DMS153 treated with DMSO at 0.1 percent for 48 hours (cell line): ENCODE results near the gene RAD51B.

Source experiments
- DNase-seq: peaks from one replicate; lab custom pipeline; 2025; ENCODE audit not compliant: unreplicated experiment; lab: John Stamatoyannopoulos, UW

Gene RAD51B

DNA sequence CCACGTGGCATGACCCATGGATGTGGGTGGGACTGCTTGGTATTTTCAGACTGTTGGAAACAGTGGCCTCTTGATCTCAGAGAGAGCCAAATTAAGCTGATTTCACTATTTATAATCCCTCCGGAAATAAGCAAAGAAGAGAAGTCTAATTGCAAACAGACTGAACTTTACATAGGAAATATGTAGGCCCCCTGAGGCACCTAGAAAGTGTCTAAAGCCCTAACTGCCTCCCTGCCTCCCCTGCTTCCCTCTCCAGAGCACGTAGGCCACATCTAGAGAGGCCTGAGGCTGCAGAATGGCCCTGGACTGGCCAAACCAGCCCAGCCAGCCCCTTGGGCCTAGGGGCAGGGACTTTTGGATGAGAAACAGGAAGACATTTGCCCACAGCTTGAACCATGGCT is 849.5 kb downstream of the RAD51B start:
- no peak for DNase-seq

DNA sequence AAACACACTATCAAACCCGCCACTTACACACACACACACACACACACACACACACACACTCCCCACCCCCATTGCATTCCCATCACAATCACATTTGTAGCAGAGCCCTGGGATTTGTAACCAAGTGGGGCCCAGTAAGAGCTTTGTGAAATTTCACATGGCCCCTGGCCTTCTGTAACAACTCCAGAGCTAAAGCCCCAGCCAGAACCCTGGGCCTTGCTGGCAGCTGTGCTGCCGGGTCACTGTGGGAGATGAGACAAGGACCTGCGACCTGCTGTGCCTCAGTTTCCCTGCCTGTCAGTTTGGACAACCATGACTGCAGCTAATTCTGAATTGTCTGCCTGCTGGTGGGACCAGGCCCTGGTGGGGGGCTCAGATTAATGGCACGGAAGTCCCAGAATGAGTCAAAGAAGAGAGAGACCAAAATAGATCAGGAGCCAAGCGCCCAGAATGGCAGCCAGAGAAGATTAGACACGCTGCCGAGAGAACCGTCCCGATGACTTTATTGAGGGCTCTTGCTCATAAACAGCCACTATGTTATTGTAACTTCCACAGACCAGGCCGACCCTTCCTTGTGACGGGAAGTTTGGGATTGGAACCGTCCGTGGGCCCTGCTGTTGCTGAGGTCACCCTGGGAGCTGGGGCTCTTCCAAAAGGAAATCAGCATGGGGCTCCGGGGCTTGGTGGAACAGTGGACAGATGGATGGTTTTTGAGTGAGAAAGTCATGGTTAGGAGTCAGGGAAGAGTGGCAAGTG is 850.2 kb downstream of the RAD51B start:
- no peak for DNase-seq

DNA sequence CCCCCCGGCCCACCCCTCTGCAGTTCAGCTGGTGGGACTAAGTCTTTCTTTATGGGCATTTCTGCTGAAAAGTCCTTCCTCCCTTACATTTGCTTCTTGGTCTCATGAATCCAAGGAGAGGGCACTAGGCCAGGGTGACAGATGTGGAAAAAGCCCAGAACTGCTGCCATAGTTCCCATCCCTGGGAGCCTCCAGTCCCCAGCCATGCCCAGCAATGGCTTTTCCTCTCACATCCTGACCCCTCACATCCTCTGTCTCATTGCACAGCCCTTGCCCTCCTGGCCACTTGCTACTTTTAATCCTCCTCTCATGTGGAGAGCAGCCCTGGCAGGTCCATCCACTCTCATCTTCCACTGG is 850.8 kb downstream of the RAD51B start:
- DNase-seq, result no peak

DNA sequence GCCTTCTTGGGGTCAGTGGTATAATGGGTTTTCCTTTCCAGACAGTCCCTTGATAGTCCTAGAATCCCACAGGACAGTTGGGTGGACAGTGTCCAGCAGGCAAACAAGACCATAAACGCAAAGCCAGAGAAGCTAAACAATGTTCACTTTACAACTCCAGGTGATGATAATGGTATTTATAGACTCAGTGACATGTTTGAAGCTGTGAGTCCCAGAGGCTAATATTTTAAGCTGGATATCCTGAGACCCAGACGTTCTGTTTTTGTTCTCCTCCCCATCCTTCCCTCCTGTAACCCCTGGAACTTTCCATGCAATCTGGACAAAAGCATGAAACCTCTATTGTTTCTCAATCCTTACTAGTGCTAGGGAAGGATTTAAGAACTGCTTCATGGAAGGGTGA is 852.3 kb downstream of the RAD51B start:
- no peak for DNase-seq

DNA sequence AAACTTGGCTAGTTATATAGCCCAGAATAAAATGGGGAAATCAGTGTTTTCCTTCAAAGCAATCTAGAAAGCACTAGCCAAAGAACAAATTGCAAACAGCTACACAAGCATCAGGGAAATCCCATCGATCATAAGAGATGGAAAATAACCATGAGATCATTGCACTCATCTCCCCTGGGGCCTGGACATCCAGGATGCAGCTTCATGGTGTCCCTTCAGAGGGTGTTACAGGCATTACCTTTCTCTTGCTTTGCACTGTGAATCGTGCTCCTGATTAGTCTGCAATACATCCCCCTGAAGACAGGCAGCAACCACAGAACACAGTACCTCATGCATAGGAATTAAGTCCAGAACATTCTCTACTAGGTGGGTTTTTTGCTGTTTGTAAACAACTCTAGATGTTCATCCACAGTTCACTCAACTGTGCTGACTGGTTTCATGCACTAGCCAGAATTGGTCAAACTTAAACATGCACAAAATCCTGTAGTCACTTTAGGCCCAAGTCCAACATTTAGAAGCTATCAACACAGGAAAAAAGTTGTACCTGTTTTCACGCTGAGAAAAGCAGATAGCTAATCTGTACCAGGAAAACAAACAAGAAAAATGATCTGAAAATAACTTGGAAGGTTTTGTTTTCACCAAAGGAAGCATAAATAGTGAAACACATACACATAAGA is 853.2 kb downstream of the RAD51B start:
- no peak for DNase-seq

DNA sequence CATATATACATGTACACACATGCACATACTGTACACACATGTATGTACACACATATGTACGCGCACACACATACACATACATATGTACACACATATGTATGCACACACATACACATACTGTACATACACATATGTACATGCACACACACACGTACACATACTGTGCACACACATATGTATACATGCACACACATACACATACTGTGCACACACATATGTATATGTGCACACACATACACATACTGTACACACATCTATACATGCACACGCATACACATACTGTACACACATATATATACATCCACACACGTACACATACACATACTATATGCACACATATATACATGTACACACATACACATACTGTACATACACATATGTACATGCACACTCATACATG is 853.9 kb downstream of the RAD51B start:
- no peak for DNase-seq

DNA sequence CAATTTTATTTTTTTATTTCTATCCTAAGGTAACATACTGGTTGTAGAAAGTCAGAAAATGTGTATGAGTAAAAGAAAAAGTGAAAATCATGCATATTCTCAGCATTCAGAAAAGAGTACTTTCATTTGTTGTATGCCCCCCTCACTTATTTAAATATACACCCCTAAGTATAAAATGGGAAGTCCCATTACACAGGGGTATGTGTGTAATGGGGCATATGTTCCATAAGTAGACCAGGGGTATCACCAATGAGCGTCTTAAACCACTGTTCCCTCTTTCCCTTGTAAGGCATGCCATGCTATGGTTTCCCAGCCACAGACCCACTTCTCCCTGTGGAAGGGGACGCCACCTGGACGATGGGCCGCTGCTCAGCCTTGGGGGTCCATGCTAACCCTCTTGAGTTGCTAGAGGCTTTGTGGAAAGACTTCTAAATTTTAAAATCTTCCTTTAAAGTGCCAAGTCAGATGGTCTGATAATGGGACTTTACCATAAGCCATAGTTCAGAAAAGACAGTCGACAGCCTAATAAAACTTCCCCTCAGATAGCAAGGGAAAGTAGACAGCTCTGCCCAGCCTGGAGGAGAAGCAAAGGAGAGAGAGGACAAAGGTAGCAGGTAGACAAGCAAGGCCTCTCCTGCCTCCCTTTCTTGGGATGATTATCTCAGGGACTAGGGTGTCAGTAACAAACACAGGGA is 855.1 kb downstream of the RAD51B start:
- DNase-seq, result no peak

DNA sequence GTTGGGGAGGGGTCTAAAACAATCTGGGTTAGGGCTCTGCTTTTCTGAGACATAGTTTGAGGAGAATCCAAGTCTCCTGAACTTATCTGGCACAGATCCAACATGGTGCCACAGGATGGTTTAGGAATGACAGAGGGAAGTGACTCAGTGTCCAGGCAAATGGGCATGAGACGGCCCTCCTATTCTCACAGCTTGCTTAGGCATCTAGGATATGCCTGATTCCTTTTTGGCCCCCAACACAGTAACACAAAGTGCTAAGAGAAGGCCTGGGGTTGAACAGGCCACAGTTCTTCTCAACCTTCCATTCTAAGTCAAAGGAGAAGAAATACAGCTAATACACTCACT is 855.6 kb downstream of the RAD51B start:
- DNase-seq, result no peak

DNA sequence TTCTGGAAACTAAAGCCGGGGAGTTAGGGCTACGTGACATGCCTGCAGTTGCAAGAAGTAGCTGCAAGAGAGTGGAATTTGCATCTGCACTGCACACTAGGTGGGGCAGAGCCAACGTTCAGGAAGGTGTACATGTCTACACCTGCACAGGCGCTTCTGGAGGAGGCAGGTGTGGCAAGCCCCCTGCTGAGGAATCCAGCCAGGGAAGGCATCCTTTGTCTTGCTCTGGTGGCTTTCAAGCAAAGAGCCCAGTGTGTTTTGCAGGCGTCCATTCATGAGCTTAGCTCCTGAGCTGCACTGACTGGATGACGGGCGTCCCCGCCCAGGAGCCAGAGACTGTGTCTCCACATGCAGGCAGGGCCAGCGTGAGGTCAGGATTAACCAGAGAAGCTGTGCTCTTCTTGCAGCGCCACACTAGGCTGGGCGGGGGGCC is 856.9 kb downstream of the RAD51B start:
- DNase-seq, result peak; percentile 6

DNA sequence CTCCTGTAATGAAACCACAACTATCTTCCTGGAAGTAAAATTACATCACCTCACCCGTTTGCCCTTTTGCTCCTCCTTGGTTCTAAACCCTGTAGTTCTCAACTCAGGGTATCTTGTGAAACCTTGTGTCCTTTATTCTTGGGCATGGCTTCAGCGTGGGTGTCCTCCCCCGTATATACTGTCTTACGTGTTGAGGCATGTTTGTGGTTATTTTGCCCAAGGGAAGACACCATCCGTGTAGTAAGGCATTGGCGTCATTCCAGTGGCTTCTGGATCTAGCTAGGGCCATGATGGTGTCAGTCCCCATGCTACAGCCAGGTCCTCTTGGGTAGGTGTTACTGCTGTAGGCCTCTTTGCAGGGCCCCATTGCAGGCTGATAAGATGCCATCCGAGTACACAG is 857.9 kb downstream of the RAD51B start:
- no peak for DNase-seq

DNA sequence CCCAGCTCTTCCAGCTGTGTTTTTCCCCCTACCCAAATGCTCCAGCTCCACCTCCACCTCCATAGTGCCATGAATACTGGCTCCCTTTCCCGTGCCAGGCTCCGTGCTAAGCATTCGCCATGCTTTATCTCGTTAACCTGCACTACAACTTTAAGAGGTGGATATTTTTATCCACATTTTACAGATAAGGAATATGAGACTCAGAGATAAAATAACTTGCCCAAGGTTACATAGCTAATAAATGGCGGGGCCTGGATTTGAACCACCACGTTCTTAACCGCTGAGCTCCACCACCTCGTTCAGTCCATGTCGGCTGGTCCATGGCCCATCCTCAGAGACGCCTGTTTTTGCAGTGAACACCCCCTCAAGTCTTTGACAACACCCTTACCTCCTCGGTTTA is 858.3 kb downstream of the RAD51B start:
- DNase-seq, result no peak

DNA sequence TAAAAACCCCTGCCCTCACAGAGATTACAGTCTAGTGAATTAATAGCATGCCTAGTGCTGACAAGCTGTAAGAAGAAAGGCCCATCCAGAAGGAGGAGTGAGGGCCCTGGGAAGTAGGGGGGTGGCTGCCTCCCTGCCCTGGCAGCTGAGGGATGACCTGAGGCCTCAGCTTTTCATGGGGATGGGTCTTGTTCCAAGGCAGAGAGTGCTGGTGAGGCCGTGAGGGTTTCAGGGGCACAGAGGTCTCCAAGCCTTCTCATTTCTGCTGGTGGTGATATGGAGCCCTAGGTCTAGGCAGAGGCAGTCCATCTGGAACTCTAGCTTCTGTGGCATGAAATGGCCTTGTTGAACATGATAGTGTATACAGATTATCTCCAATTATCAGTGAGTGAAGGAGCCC is 858.9 kb downstream of the RAD51B start:
- DNase-seq, result no peak

DNA sequence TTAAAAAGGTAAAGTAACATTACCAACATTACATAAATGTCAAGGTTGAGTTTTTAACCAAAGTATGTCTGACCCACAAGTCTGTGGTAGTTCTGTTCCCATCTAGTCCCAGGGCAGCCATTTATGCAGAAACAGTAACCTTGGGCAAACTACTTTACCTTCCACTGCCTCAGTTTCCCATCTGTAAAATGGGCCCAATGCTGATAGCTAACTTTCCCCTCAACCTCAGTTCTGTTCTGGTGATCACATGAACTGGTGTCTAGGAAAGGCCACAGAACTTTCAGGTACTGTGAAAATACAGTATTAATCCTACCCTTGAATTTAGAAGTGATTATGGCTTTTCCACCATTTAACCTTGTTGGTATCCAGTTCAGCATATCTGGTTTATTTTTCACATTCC is 859.7 kb downstream of the RAD51B start:
- DNase-seq, result no peak

DNA sequence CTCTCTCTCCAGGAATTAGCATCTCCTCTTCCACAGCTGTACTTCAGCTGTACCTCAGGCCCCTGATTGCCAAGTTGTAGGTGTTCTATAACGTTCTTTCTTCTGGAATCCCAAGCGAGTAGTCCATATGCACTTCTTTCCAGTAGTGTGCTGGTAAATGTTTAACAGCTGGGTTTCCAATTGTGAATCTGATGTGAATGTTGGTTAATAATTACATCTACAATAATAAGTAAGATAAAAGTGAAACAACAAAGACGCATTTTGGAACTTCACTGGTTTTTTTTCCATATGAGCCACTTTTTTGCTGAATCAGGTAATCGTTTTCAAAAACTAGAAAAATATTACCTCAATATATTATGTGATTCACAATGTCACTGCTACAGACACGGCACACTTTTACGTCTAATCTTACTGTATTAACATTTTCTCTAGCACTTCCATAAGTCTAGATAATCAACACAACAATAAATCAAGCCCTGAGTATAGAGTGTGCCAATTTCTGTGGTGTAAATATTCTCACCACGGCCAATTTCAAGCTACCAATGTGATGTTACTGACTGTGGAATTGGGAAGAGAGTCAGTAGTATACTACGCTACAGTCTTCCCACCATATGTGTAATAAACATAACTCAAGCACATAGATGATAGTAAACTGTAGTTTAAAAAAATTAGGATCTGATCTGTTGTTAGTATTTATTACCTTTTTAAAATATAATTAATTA is 860.3 kb downstream of the RAD51B start:
- DNase-seq, result no peak

DNA sequence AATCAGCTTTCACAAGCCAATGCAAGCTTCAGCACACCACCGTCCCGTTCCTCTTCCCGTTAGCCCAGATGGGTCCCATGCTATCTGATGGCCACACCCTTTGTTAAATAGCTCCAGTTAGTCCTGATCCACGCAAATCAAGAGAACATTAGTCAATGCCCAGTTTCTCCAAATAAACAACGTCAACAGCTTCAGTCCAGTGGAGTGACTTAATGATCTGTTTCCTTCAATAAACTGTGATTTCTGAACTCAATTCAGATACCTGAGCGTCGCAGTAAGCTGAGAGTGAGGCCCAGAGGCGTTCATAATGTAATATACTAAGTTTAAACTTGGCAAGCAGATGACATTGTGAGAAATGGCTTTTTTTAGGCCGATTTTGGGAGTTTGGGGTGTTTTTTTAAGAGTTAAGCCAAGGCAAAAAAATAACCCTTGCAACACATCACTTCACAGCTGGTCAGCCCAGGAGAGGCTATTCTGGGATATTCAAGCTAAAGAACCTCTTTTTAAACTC is 861.0 kb downstream of the RAD51B start:
- DNase-seq, result no peak

DNA sequence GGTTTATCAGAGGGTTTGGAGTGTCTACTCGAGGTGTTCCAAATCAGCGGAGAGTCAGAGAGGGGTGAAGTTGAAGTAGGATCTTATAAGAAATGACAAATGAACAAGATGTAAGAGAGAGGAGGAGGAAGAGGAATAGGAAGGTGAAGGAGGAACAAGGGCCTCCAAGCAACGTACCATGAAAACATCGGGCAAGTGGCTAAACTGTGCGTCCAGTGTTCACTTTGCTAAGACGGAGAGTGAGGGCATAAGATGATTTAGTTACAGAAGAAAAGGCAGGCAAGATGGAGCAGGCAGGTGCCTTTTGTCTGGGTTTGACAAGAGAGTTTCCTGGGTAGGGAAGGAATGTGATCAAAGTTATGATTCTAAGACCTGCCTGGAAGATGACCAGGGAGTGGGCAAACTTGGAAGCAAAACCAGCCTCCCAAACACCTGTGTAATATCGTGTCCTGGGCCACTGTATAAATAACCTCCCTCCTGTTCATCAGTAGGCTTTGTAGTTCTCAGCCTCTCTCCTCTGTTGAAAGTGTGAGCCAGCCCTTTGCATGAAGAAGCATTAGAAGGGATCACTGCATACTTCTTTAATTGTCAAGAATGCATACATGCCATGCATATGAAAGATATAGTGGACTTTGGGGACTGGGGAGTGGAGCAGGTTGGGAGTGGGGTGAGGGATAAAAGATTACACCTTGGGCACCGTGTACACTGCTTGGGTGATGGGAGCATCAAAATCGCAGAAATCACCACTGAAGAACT is 861.9 kb downstream of the RAD51B start:
- no peak for DNase-seq

DNA sequence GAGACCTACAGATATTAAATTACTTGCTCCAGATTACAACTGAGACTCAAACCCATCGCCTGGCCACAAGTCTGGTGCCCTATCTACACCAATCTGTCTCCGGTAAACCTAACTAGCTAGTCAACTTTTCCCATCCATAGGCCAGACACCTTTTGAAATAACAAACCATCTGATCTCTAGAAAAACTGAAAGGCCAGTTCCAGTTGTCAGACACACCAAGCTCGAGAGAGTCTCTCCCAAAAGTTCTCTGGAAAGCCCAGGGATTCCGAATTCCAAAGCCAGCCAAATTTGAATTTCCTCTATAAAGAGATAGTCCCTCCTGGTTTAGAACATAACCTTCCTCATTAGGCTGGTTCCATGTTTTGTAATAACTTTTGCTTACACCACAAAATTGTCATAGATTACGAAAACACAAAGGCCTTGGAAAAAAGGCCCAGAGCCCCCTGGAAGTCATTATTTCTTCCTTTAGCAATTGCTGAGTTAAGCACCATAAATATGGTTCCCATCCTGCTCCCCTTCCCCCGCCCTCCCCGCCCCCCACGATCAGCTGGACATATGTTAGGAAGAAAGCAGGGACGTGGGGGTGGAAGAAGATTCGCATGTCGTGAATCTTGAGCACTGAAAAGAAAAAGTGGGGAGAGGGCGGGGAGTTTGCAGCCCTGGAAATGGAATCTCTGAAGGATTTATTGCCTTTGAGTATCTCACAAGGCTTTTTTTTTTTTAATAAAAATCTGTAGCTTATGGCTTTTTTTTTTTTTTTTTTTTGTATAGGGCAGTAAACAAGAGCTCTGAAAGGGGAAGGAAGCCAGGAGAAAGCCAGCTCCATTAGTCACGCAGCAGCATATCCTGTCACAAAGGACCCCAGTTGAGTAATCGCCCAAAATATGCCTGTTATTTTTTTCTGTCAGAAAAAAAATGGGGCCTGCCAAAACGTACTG is 862.9 kb downstream of the RAD51B start:
- DNase-seq, result no peak

DNA sequence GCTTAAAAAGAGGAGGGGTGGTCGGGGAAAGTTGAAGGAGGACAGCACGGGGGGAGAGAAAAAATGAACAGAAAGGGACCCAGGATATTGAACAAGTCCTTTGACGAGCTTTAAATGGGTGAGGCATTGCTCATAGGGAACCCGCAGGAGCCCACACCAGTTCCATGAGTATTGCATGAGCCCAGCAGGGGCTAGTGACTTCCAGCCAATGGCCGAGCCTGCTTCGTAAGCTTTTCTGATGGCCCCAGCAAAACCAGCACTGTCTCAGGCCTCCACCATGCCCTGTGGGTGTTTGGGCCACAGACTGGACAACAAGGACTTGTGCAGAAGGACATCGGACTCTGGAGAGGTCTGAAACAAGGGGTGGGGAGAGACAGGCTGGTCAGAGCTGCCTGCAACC is 863.7 kb downstream of the RAD51B start:
- no peak for DNase-seq

DNA sequence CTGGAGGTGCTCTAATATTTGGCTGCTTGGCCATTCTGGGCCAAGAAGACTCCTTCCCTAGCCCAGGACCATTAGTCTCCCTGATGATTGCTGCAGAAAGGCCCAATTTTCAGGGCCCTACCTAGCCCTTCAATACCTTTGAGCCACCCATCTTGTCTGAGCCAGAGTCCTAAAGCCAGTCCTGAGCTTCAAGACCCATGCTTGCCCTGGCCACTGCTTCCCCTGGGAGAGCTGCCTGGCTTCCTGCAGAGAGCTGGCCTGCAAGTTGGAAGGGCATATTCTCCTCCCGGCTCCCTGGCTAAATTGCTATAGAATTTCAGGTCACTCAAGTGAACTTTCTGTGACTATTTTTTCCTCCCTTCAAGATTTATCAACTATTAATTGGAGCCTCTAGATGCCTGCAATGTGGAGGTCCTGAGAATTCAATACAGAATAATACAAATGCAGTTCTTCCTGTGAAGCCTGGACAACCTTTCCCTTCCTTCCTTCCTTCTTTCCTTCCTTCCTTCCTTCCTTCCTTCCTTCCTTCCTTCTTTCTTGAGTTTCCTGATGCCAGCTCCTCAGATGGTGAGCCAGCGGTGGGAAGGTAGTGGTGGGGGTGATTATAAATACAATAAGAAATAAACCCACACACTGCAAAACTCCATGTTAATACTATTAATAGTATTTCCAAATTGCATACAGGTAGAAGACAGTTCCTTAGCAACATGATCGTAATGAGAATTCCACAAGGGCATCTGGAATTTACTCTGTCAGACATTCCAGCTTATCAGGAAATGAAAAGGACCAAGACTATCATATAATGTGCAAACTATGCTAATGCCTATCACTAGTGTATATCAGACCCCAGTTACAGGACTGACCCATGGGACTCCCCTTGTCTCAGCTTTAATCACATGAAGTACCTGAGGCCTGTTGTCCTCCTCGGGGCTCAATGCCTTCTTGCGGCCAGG is 865.2 kb downstream of the RAD51B start:
- DNase-seq, result no peak
